Transverse colon (tissue), 4 donors: ENCODE results near the gene PTCD1. TPM values are rescaled to one million over a fixed set of nuclear protein-coding genes. Genes with fewer than 3 reads are reported as not detected.
"Not testable (repeated sequence)": the region's sequence is repeated elsewhere in the genome, so short reads cannot be mapped to it uniquely, and the experiment has no call there.

ENCODE experiments used
- DNase-seq: peaks from one replicate; pipeline ENCODE4 v3.0.0-alpha.2; 2019
- H3K27ac ChIP-seq, 4 donors: fragments of 200-600 bp; sonication (generic); 2 replicates each; pipeline ENCODE4 v1.5.1; 2016 to 2018; ENCODE audit warnings: inconsistent platforms in 4 of 4
- H3K27me3 ChIP-seq: fragments of 200-600 bp; sonication (generic); 2 replicates; pipeline ENCODE4 v1.5.1; 2017; ENCODE audit warnings: inconsistent platforms
- H3K36me3 ChIP-seq, 4 donors: fragments of 200-600 bp; sonication (generic); 2 replicates each; pipeline ENCODE4 v1.5.1; 2017 to 2019; ENCODE audit warnings: inconsistent platforms in 4 of 4
- H3K4me1 ChIP-seq, 4 donors: fragments of 200-600 bp; sonication (generic); 2 replicates each; pipeline ENCODE4 v1.5.1; 2017 to 2020; ENCODE audit warnings: inconsistent platforms in 4 of 4
- H3K4me3 ChIP-seq, 4 donors: fragments of 200-600 bp; sonication (generic); 1 replicate in 1 of 4; 2 replicates in 3 of 4; pipeline versions ENCODE4 v1.5.1 to v1.6.1; 2017 to 2019; ENCODE audit warnings: inconsistent platforms in 4 of 4
- H3K9me3 ChIP-seq, 2 donors: fragments of 200-600 bp; sonication (generic); 2 replicates each; pipeline ENCODE4 v1.5.1; 2017 to 2019; ENCODE audit warnings: inconsistent platforms in 2 of 2
- EP300 ChIP-seq: sonication (generic); formaldehyde crosslinking; IDR thresholded peaks from one replicate; pipeline ENCODE4 v1.6.1; 2017; ENCODE audit warnings: antibody characterized with exemption, low read depth
- POLR2A ChIP-seq: fragments of 450-650 bp; IDR thresholded peaks from one replicate; pipeline ENCODE4 v1.6.1; 2016; ENCODE audit warnings: antibody characterized with exemption, mild to moderate bottlenecking, moderate library complexity
- POLR2AphosphoS5 ChIP-seq, 3 donors: sonication (generic); formaldehyde crosslinking; IDR thresholded peaks; one replicate each; pipeline ENCODE4 v1.6.1; 2016; ENCODE audit warnings: antibody characterized with exemption in 3 of 3
- WGBS, 2 donors: methylation state at CpG; one replicate each; pipeline ENCODE4 v1.1.5; 2018; ENCODE audit warnings: low coverage in 1 of 2; 5-methylcytosine and 5-hydroxymethylcytosine counted together
- in situ Hi-C, 4 donors: fragments of 200-750 bp; cut with MboI; loops; one replicate each; pipeline versions ENCODE4 v1.15.0 to v1.15.1; 2017; ENCODE audit warnings: low sequenced_read_pairs in 3 of 4, low pct_ligation_motif_present in 1 of 4, low pct_unique_long_range_greater_than_20kb in 1 of 4
- intact Hi-C: fragments of 100-400 bp; cut with DNase I; formaldehyde crosslinking; loops from one replicate; pipeline ENCODE4 v1.15.1; 2023; ENCODE audit warnings: low total_unique reads
- total RNA-seq, 4 donors: library from RNA; depleted of rRNA; stranded (reverse); fragments of >200 nt; gene quantifications; one replicate each; pipeline ENCODE4 v1.1.0, GENCODE V29; 2016
- TF ChIP-seq, protein P1 (sequence below), 5 experiments: fragments of 200-600 bp in 3 of 5; fragments of 450-650 bp in 2 of 5; sonication (generic) in 3 of 5; IDR thresholded peaks; 1 replicate in 2 of 5; 2 replicates in 3 of 5; pipeline ENCODE4 v1.5.1; 2016 to 2017; ENCODE audit warnings: antibody characterized with exemption in 5 of 5, inconsistent platforms in 3 of 5, mild to moderate bottlenecking in 2 of 5, moderate library complexity in 1 of 5

The PTCD1 gene
- total RNA-seq, 4 donors from 2014 or later: 1.8 to 38.2 (median 5.5) TPM

DNA sequence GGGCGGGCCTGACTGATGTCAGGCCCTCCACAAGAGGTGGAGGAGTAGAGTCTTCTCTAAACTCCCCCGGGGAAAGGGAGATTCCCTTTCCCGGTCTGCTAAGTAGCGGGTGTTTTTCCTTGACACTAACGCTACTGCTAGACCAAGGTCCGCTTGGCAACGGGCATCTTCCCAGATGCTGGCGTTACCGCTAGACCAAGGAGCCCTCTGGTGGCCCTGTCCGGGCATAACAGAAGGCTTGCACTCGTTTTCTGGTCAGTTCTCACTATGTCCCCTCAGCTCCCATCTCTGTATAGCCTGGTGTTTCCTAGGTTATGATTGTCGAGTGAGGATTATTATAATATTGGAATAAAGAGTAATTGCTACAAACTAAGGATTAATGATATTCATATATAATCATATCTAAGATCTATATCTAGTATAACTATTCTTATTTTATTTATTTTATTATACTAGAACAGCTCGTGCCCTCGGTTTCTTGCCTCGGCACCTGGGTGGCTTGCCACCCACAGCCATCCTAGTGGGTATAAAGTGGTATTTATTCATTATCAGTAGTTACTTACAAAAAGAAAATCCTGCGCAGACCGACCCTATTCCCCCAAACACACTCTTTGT, 23.0 kb downstream of the PTCD1 start:
- H3K9me3 ChIP-seq, intact Hi-C loops, H3K4me1 ChIP-seq, H3K27me3 ChIP-seq, H3K4me3 ChIP-seq: not testable (repeated sequence)
- DNase-seq: peak; percentile 78
- peak in 1 of 3 donors; percentile 24 for TF ChIP-seq POLR2AphosphoS5 (IDR thresholded peaks at IDR 0.05)
- TF ChIP-seq, protein P1, sequence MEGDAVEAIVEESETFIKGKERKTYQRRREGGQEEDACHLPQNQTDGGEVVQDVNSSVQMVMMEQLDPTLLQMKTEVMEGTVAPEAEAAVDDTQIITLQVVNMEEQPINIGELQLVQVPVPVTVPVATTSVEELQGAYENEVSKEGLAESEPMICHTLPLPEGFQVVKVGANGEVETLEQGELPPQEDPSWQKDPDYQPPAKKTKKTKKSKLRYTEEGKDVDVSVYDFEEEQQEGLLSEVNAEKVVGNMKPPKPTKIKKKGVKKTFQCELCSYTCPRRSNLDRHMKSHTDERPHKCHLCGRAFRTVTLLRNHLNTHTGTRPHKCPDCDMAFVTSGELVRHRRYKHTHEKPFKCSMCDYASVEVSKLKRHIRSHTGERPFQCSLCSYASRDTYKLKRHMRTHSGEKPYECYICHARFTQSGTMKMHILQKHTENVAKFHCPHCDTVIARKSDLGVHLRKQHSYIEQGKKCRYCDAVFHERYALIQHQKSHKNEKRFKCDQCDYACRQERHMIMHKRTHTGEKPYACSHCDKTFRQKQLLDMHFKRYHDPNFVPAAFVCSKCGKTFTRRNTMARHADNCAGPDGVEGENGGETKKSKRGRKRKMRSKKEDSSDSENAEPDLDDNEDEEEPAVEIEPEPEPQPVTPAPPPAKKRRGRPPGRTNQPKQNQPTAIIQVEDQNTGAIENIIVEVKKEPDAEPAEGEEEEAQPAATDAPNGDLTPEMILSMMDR (IDR thresholded peaks at IDR 0.05): peak; percentile 58 to 74 (median 70)
- peak overlapping the region in 1 of 4 donors; percentile 13 for H3K27ac ChIP-seq
- WGBS, 2 donors: 56 to 62% methylated on average over 10 to 17 of the region's 17 CpGs
- in situ Hi-C loops: loop anchor here in 1 of 4 donors (10.0 kb wide), 1 partner anchor 51 kb away; no protein-coding TSS in a partner anchor
- H3K36me3 ChIP-seq: peaks cover 0 to 88% (median 43%) of the 10 kb centered on the region in 4 donors

DNA sequence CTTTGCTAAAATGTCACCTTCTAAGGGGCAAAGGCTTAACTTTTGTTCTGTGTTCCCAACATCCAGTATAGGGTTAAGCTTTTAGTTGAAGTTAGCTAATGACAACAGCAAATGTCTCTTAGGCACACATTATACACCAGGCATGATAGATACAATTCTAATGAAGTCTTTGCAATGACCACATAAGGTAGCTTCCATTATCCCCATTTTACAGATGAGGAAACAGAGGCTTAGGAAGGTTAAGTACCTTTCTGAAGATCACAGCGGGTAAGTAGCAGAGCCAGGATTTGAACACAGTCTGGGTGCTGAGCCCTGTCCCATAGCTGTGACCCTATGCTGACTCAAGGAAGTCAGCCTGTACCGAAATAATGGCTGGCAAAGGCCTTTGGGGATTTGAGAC, 28.0 kb downstream of the PTCD1 start:
- H3K36me3 ChIP-seq: peaks cover 0 to 43% (median 22%) of the 10 kb centered on the region in 4 donors
- in situ Hi-C loops: loop anchor here in 1 of 4 donors (10.0 kb wide), 1 partner anchor 46 kb away; no protein-coding TSS in a partner anchor

DNA sequence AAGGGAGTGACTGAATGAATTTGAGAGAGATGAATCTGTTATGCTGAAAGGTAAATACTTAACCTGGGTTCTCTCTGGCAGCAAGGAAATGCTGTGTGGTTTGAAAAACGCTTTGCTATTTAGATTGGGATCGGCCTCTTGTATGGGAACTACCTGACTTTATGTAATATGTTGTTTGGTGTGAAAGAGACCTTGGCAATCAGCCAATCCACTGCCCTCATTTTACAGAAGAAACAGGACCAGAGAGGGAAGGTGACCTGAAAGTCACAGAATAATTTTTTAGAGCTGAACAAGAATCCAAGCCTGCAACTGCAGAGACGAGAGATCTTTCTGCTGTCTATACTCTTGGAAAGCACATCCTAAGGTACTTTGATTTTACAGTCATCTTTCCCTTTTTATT, 28.8 kb downstream of the PTCD1 start:
- Histone ChIP-seq H3K4me1 (peaks cover 16 to 40% (median 27%) of the 10 kb centered on the region in 4 donors), H3K27me3 (no peaks in the 10 kb centered on the region), H3K4me3 (peak overlapping the region in 3 of 4 donors; percentile 87 to 99 (median 90)), H3K36me3 (peaks cover 0 to 39% (median 19%) of the 10 kb centered on the region in 4 donors), H3K9me3 (no peaks in the 10 kb centered on the region), H3K27ac (peak overlapping the region; percentile 91 to 99 (median 93))
- in situ Hi-C loops: loop anchor here in 1 of 4 donors (10.0 kb wide), 1 partner anchor 45 kb away; no protein-coding TSS in a partner anchor
- intact Hi-C loops: no loop called here
- WGBS, 2 donors: 27 to 33% methylated on average over 3 of the region's 3 CpGs
- DNase-seq: no peak
- TF ChIP-seq POLR2AphosphoS5 (IDR thresholded peaks at IDR 0.05) (no peak), POLR2A (no peak), EP300 (no peak)
- TF ChIP-seq, protein P1 (IDR thresholded peaks at IDR 0.05): no peak

More for the DNA sequence above, 28.0 kb downstream of the PTCD1 start:
- peaks cover 16 to 39% (median 27%) of the 10 kb centered on the region in 4 donors for H3K4me1 ChIP-seq
- WGBS, 2 donors: 83 to 94% methylated on average over 1 to 2 of the region's 2 CpGs
- no peaks in the 10 kb centered on the region for H3K27me3 ChIP-seq
- H3K4me3 ChIP-seq: no peak overlapping the region
- DNase-seq: no peak
- no peaks in the 10 kb centered on the region for H3K9me3 ChIP-seq
- H3K27ac ChIP-seq: no peak overlapping the region
- TF ChIP-seq, protein P1 (IDR thresholded peaks at IDR 0.05): no peak
- TF ChIP-seq POLR2A (no peak), EP300 (no peak), POLR2AphosphoS5 (IDR thresholded peaks at IDR 0.05) (no peak)
- intact Hi-C loops: no loop called here

DNA sequence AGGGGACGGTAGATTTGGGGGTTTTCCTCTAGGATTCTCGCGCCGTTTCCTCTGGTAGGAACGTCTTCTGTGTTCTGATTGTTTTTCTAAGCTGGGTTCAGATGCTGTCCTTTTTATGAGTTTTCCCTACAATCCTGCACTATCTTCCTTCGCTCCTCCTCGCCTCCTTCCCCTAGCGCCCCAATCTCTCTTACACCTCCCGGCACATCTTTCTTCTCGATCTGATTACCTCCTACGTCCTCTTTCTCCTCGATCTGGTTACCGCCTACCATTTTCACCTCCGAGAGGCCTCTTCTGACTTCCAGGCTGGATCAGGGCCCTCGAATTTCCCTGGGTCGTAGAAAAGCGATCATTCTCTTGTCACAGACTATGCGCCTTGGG, 29.4 kb downstream of the PTCD1 start:
- Histone ChIP-seq H3K9me3 (no peaks in the 10 kb centered on the region), H3K27ac (peak overlapping the region; percentile 91 to 99 (median 93)), H3K36me3 (peaks cover 0 to 34% (median 16%) of the 10 kb centered on the region in 4 donors), H3K27me3 (no peaks in the 10 kb centered on the region), H3K4me1 (peaks cover 16 to 40% (median 30%) of the 10 kb centered on the region in 4 donors), H3K4me3 (peak overlapping the region; percentile 85 to 99 (median 88))
- in situ Hi-C loops (no loop called here), intact Hi-C loops (no loop called here)
- DNase-seq: no peak
- TF ChIP-seq, protein P1 (IDR thresholded peaks at IDR 0.05): no peak
- WGBS, 2 donors: 0% methylated on average over 11 to 18 of the region's 18 CpGs
